A673 (cell line): Measurements from ENCODE around the gene CRY1. TPM values are rescaled to one million over a fixed set of nuclear protein-coding genes. Genes with fewer than 3 reads are reported as not detected.
A peak's percentile ranks its signal among the peaks of the same experiment; 100 is the strongest.

ENCODE experiments used
- BruUV-seq: library from RNA; stranded (reverse); fragments of 400-500 nt; replicated peaks from 2 replicates; lab custom pipeline; 2021; lab: Mats Ljungman, UMichigan
- CTCF ChIA-PET: fragments of 300-600 bp; sonication (Branson Sonifier 250); formaldehyde crosslinking; loops from one replicate; lab custom pipeline; 2022; ENCODE audit warnings: antibody characterized with exemption; lab: Charles Lee
- POLR2A ChIA-PET: fragments of 300-600 bp; sonication (Branson Sonifier 250); formaldehyde crosslinking; loops from one replicate; lab custom pipeline; 2022; ENCODE audit warnings: antibody characterized with exemption; ENCODE audit not compliant: low non-redundant PET; lab: Charles Lee
- DNase-seq: peaks from one replicate; pipeline ENCODE4 v3.0.0-alpha.2; 2015; ENCODE audit warnings: low spot score
- H3K27ac ChIP-seq: fragments of 200-600 bp; sonication (generic); 2 replicates; pipeline ENCODE4 v1.5.1; 2016; ENCODE audit warnings: mixed run types, low read depth, mild to moderate bottlenecking, mixed read lengths, antibody characterized with exemption, low read length; ENCODE audit not compliant: poor library complexity, severe bottlenecking
- H3K27me3 ChIP-seq: fragments of 200-600 bp; sonication (generic); replicated peaks from 2 replicates; pipeline ENCODE4 v1.6.1; 2017; ENCODE audit warnings: mixed run types, low read depth, mild to moderate bottlenecking, mixed read lengths, antibody characterized with exemption, low read length; ENCODE audit not compliant: insufficient read depth, poor library complexity
- H3K36me3 ChIP-seq: fragments of 200-600 bp; sonication (generic); 2 replicates; pipeline ENCODE4 v1.6.1; 2016; ENCODE audit warnings: mixed run types, mild to moderate bottlenecking, mixed read lengths, antibody characterized with exemption, low read length; ENCODE audit not compliant: insufficient read depth, poor library complexity, severe bottlenecking
- H3K4me1 ChIP-seq: fragments of 200-600 bp; sonication (generic); 2 replicates; pipeline ENCODE4 v1.6.1; 2017; ENCODE audit warnings: mixed run types, mild to moderate bottlenecking, mixed read lengths, antibody characterized with exemption, low read length; ENCODE audit not compliant: insufficient read depth, poor library complexity, severe bottlenecking
- H3K4me3 ChIP-seq: fragments of 200-600 bp; sonication (generic); 2 replicates; pipeline ENCODE4 v1.5.1; 2016; ENCODE audit warnings: low read depth, mixed run types, mild to moderate bottlenecking, mixed read lengths, low read length; ENCODE audit not compliant: poor library complexity, severe bottlenecking
- H3K9me3 ChIP-seq: fragments of 200-600 bp; sonication (generic); 2 replicates; pipeline ENCODE4 v1.6.1; 2016; ENCODE audit warnings: mixed run types, low read depth, mild to moderate bottlenecking, mixed read lengths, antibody characterized with exemption, low read length; ENCODE audit not compliant: poor library complexity, severe bottlenecking
- CTCF ChIP-seq: fragments of 300-800, 200-600 bp; sonication (generic); conservative IDR thresholded peaks from 2 replicates; pipeline ENCODE4 v1.5.1; 2017; ENCODE audit warnings: low read depth, mild to moderate bottlenecking, antibody characterized with exemption, low read length, moderate library complexity, mixed read lengths
- EZH2 ChIP-seq: fragments of 200-600 bp; sonication (generic); IDR thresholded peaks from 2 replicates; pipeline ENCODE4 v1.6.1; 2017; ENCODE audit warnings: borderline replicate concordance, low read depth, mild to moderate bottlenecking, mixed read lengths, antibody characterized with exemption, low read length; ENCODE audit not compliant: poor library complexity, severe bottlenecking
- intact Hi-C: fragments of 100-400 bp; cut with micrococcal nuclease; formaldehyde crosslinking; loops from one replicate; pipeline ENCODE4 v1.10.0; 2022; ENCODE audit not compliant: unreplicated experiment
- total RNA-seq: library from RNA; stranded (reverse); gene quantifications from 2 replicates; pipeline ENCODE4 v1.2.3, GENCODE V29; 2021

Gene CRY1
- total RNA-seq, 1 experiment from 2014 or later = 41.0 TPM

DNA sequence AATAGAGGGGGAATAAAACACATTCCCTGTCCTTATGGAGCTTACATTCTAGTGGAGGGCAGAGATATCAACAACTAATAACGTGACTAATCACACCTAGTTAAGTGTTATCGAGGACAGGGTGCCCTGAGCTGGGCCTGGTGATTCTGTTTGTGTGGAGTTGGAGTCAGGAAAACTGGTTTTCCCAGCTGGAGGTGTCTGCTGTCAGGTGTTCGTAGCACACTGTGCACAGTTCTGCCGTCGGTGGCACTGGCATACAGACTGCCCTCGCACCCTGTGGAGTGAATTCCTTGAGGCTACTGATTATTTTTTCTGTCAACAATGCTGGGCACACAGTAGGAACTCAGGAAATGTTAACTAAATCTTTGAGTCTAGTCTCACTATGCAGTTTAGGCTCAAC is 105.5 kb downstream of the CRY1 start:
- intact Hi-C loops = no loop called here
- no peaks in the 10 kb centered on the region for H3K27me3 ChIP-seq
- TF ChIP-seq CTCF (no peak), EZH2 (no peak)
- no TSS peak for BruUV-seq
- H3K9me3 ChIP-seq = no peaks in the 10 kb centered on the region
- POLR2A ChIA-PET = no interaction called here
- peaks cover 9% of the 10 kb centered on the region for H3K36me3 ChIP-seq
- DNase-seq = no peak
- CTCF ChIA-PET = no interaction called here
- H3K4me1 ChIP-seq = no peaks in the 10 kb centered on the region
- H3K27ac ChIP-seq = no peak overlapping the region
- H3K4me3 ChIP-seq = peak overlapping the region; percentile 65

- peak within 1 kb of the TSS; percentile 65 for H3K4me3 ChIP-seq
- no peaks in the 10 kb centered on the region for H3K27me3 ChIP-seq
- TF ChIP-seq EZH2 (no peak), CTCF (no peak)
- intact Hi-C loops = no loop called here
- ChIA-PET POLR2A (interaction anchor here (0.6 kb wide), 1 partner anchor 507 kb away, joined by 8 read pairs; no protein-coding TSS in a partner anchor), CTCF (interaction anchor here (0.6 kb wide), 1 partner anchor 689 kb away, joined by 4 read pairs; no protein-coding TSS in a partner anchor)
- peak; percentile 97 for DNase-seq
- H3K9me3 ChIP-seq = no peaks in the 10 kb centered on the region
- TSS peak; percentile 54 for BruUV-seq
- H3K4me1 ChIP-seq = no peaks in the 10 kb centered on the region
- peaks cover 9% of the 10 kb centered on the region for H3K36me3 ChIP-seq
- peak within 1 kb of the TSS; percentile 76 for H3K27ac ChIP-seq
Measured at GRCh38 chr12:106986625-106987389, 106.5 kb downstream of the CRY1 start, which contains the start of gene MTERF2. Gene MTERF2 (minus strand): TSS chr12:106987146. CDS start chr12:106978714, 8,432 bp downstream.

- Histone ChIP-seq H3K27ac (peak overlapping the region; percentile 76), H3K27me3 (no peaks in the 10 kb centered on the region), H3K4me1 (no peaks in the 10 kb centered on the region), H3K9me3 (no peaks in the 10 kb centered on the region), H3K36me3 (peaks cover 9% of the 10 kb centered on the region), H3K4me3 (peak overlapping the region; percentile 65)
- ChIA-PET POLR2A (no interaction called here), CTCF (no interaction called here)
- no TSS peak for BruUV-seq
- intact Hi-C loops = no loop called here
- no peak for DNase-seq
- TF ChIP-seq CTCF = no peak
- no peak for TF ChIP-seq EZH2
Measured at GRCh38 chr12:106986135-106986534, 107.2 kb downstream of the CRY1 start.
